Neuronal stem cell (in vitro differentiated cells): ENCODE data around the gene EIF1B.

Source experiments
- DNase-seq: peaks from one replicate; pipeline ENCODE4 v3.0.0-alpha.2; 2013; ENCODE audit warnings: low spot score
- H2AFZ ChIP-seq: one replicate; pipeline ENCODE4 v1.6.1; 2013; ENCODE audit warnings: mild to moderate bottlenecking, low read length, inconsistent platforms
- H2AK5ac ChIP-seq: 2 replicates; pipeline ENCODE4 v1.6.1; 2013; ENCODE audit warnings: low read depth, mild to moderate bottlenecking, inconsistent platforms, low read length, moderate library complexity, mixed read lengths
- H2BK120ac ChIP-seq: 2 replicates; pipeline ENCODE4 v1.6.1; 2013; ENCODE audit warnings: low read depth, mild to moderate bottlenecking, inconsistent platforms, low read length, moderate library complexity, mixed read lengths
- H2BK12ac ChIP-seq: one replicate; pipeline ENCODE4 v1.6.1; 2013; ENCODE audit warnings: low read length, inconsistent platforms
- H2BK15ac ChIP-seq: 2 replicates; pipeline ENCODE4 v1.6.1; 2013; ENCODE audit warnings: mild to moderate bottlenecking, low read length, inconsistent platforms, mixed read lengths
- H2BK5ac ChIP-seq: one replicate; pipeline ENCODE4 v1.6.1; 2013; ENCODE audit warnings: inconsistent platforms, mild to moderate bottlenecking, low read length, moderate library complexity
- H3K14ac ChIP-seq: one replicate; pipeline ENCODE4 v1.6.1; 2013; ENCODE audit warnings: low read length, inconsistent platforms
- H3K18ac ChIP-seq: 2 replicates; pipeline ENCODE4 v1.6.1; 2013; ENCODE audit warnings: low read length, inconsistent platforms
- H3K23ac ChIP-seq: 2 replicates; pipeline ENCODE4 v1.6.1; 2013; ENCODE audit warnings: low read depth, mild to moderate bottlenecking, mixed read lengths, low read length, inconsistent platforms; ENCODE audit not compliant: poor library complexity
- H3K27ac ChIP-seq: replicated peaks from 3 replicates; pipeline ENCODE4 v1.5.1; 2013; ENCODE audit warnings: low read length, inconsistent platforms
- H3K27me3 ChIP-seq, 3 experiments: 2 replicates each; pipeline ENCODE4 v1.6.1; 2013; ENCODE audit warnings: low read length in 3 of 3, mild to moderate bottlenecking in 2 of 3, inconsistent platforms in 1 of 3, low read depth in 1 of 3, mixed read lengths in 1 of 3, moderate library complexity in 1 of 3; ENCODE audit not compliant: control insufficient read depth in 3 of 3, insufficient read depth in 3 of 3
- H3K36me3 ChIP-seq, 2 donors: replicated peaks in 1 of 2; 2 replicates each; pipeline ENCODE4 v1.6.1; 2013; ENCODE audit warnings: low read length in 2 of 2; ENCODE audit not compliant: control insufficient read depth in 2 of 2, insufficient read depth in 2 of 2
- H3K4ac ChIP-seq: 2 replicates; pipeline ENCODE4 v1.6.1; 2013; ENCODE audit warnings: inconsistent platforms, mild to moderate bottlenecking, low read length, moderate library complexity
- H3K4me1 ChIP-seq, 2 donors: 1 replicate in 1 of 2; 2 replicates in 1 of 2; pipeline ENCODE4 v1.6.1; 2013; ENCODE audit warnings: low read length in 2 of 2, low read depth in 1 of 2; ENCODE audit not compliant: control insufficient read depth in 2 of 2, insufficient read depth in 1 of 2
- H3K4me2 ChIP-seq: one replicate; pipeline ENCODE4 v1.6.1; 2013; ENCODE audit warnings: mild to moderate bottlenecking, low read length, inconsistent platforms; ENCODE audit not compliant: insufficient read depth, poor library complexity, severe bottlenecking
- H3K4me3 ChIP-seq, 2 donors: 2 replicates each; pipeline ENCODE4 v1.5.1; 2013; ENCODE audit warnings: low read length in 2 of 2, mild to moderate bottlenecking in 2 of 2, inconsistent platforms in 1 of 2, moderate library complexity in 1 of 2
- H3K79me1 ChIP-seq: one replicate; pipeline ENCODE4 v1.6.1; 2013; ENCODE audit warnings: low read depth, mild to moderate bottlenecking, inconsistent platforms, low read length, moderate library complexity
- H3K9ac ChIP-seq: one replicate; pipeline ENCODE4 v1.6.1; 2013; ENCODE audit warnings: mild to moderate bottlenecking, low read depth, low read length, inconsistent platforms; ENCODE audit not compliant: poor library complexity
- H3K9me3 ChIP-seq, 2 donors: replicated peaks in 1 of 2; 2 replicates each; pipeline versions ENCODE3 to v1.6.1; 2013; ENCODE audit warnings: low read length in 2 of 2, mild to moderate bottlenecking in 2 of 2, inconsistent platforms in 1 of 2, low read depth in 1 of 2, mixed read lengths in 1 of 2, moderate library complexity in 1 of 2; ENCODE audit not compliant: control insufficient read depth in 2 of 2, insufficient read depth in 1 of 2
- H4K8ac ChIP-seq: one replicate; pipeline ENCODE4 v1.6.1; 2013; ENCODE audit warnings: low read depth, mild to moderate bottlenecking, inconsistent platforms, low read length, moderate library complexity
- H4K91ac ChIP-seq: one replicate; pipeline ENCODE4 v1.6.1; 2013; ENCODE audit warnings: low read length, low read depth, mild to moderate bottlenecking, inconsistent platforms; ENCODE audit not compliant: poor library complexity
- WGBS, 2 donors: extraction: QIAGEN DNeasy Blood & Tissue Kit; methylation state at CpG; one replicate each; pipeline ENCODE4 v1.1.7; 2013; ENCODE audit warnings: missing lambda C conversion rate in 2 of 2, mixed read lengths in 1 of 2; ENCODE audit not compliant: insufficient read length in 2 of 2, insufficient replicate concordance in 1 of 2; ENCODE audit errors: extremely low coverage in 2 of 2; 5-methylcytosine and 5-hydroxymethylcytosine counted together

The EIF1B gene

DNA sequence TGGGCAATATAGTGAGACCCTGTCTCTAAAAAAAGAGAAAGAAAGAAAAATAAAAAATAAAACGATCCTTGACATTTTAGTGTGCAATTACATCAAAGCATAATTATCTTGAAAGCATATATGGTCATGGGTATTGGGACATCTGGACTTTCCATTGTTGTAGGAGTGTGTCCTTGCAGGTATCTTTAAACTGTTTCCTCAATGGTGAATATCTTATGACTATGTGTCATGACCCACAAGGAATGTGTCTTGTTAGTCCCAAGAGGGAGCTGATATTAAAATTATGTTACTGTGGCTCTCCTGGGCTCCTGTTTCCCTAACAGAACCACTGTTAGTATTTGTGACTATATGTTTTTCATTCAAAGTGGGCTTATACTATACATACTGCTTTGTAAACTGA, 26.6 kb downstream of the EIF1B start:
- Histone ChIP-seq H3K27ac (no peak overlapping the region), H2AK5ac (no peak overlapping the region), H4K91ac (no peak overlapping the region), H3K4ac (no peak overlapping the region), H3K9me3 (no peaks in the 10 kb centered on the region), H2BK5ac (no peak overlapping the region), H3K23ac (no peak overlapping the region), H2BK120ac (no peak overlapping the region), H2AFZ (no peak overlapping the region), H3K79me1 (no peaks in the 10 kb centered on the region), H3K27me3 (peaks cover 0 to 3% (median 0%) of the 10 kb centered on the region in 3 experiments), H4K8ac (no peak overlapping the region), H2BK15ac (no peak overlapping the region), H2BK12ac (no peak overlapping the region), H3K9ac (no peak overlapping the region), H3K18ac (no peak overlapping the region), H3K14ac (no peak overlapping the region), H3K4me2 (no peak overlapping the region), H3K4me1 (no peaks in the 10 kb centered on the region), H3K4me3 (no peak overlapping the region), H3K36me3 (no peaks in the 10 kb centered on the region)
- DNase-seq = no peak
- no CpG with 5 or more reads among the region's 1 CpG for WGBS, 2 donors

DNA sequence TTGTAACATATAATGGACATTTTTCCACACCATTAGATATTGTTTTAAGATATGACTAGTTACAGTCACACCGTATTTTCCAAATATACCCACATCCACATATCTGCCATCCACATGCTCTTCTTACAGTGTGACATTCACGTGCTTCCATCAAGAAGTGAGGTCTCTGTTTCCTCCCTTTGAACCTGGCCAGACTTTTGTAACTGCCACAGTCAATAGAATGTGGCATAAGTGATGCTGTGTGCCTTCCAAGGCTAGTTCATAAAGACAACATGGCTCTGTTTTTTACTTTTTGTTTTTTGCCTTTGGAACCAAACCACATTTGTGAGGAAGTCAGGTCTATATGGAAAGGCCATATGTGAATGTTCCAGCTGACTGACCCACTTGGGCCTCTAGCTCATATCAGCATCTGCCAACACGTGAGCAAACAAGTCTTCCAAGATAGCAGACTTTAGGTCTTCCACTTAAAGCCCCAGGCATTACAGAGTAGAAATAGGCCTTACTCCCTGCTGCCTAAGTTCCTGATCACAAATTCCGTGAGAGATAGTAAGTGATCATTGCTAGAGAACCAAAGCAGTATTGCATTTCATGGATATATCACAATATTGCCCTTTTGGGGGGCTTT, 27.1 kb downstream of the EIF1B start:
- no peak overlapping the region for H4K91ac ChIP-seq
- no peak overlapping the region for H3K18ac ChIP-seq
- no peak overlapping the region for H2BK12ac ChIP-seq
- no peaks in the 10 kb centered on the region for H3K4me1 ChIP-seq
- no peak overlapping the region for H2AFZ ChIP-seq
- H4K8ac ChIP-seq = no peak overlapping the region
- H2BK120ac ChIP-seq = no peak overlapping the region
- H3K27me3 ChIP-seq = peaks cover 0 to 3% (median 0%) of the 10 kb centered on the region in 3 experiments
- no peak overlapping the region for H3K23ac ChIP-seq
- no peak overlapping the region for H3K4me3 ChIP-seq
- H3K27ac ChIP-seq = no peak overlapping the region
- no peak overlapping the region for H3K4ac ChIP-seq
- WGBS, 2 donors = no CpG with 5 or more reads among the region's 4 CpGs
- H3K14ac ChIP-seq = peak overlapping the region; percentile 49
- H3K9ac ChIP-seq = no peak overlapping the region
- no peaks in the 10 kb centered on the region for H3K9me3 ChIP-seq
- H2BK15ac ChIP-seq = no peak overlapping the region
- no peak for DNase-seq
- H3K36me3 ChIP-seq = no peaks in the 10 kb centered on the region
- no peak overlapping the region for H2BK5ac ChIP-seq
- H2AK5ac ChIP-seq = no peak overlapping the region
- H3K79me1 ChIP-seq = no peaks in the 10 kb centered on the region
- H3K4me2 ChIP-seq = no peak overlapping the region

DNA sequence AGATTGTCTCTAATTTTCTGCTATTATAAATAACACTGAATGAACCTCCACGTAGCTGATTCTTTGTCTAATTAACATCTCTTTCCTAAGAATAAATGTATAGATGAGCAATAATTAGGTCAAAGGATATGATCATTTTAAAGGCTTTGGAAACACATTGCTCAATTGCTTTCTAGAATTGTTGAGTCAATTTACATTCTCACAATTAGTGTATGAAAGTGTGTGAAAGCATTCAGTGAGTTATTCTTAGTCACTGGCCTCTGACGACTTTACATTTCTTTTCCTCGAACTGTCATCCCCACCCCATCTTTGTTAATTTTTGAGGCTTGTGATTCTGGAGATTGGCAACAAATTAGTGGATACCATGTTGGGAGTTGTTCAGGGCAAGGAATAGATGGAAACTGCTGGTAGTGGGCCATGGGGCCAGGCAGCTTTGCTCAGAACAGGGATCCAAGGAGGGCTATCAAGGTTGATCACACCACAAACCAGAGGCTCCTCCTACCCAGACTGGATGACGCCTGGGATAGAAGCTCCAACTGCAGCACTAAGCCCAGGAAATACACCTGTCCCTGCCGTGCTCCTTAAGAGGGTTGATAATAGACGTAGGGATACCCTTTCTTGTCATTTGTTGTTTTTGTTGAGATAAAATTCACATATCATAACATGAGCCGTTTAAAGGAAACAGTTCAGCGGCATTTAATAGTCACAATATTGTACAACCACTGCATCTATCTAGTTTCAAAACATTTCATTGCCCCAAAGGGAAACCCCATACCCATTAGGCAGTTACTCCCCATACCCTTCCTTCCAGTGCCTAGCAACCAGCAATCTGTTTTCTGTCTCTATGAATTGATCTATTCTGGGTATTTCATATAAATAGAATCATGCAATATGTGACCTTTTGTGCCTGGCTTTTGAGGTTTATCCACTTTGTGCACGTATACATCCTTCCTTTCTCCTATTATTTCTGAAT, 27.9 kb downstream of the EIF1B start:
- H2BK5ac ChIP-seq = no peak overlapping the region
- WGBS, 2 donors = no CpG with 5 or more reads among the region's 9 CpGs
- no peak overlapping the region for H4K91ac ChIP-seq
- no peak overlapping the region for H2BK120ac ChIP-seq
- H3K18ac ChIP-seq = no peak overlapping the region
- no peak overlapping the region for H2AFZ ChIP-seq
- H3K9ac ChIP-seq = no peak overlapping the region
- no peak overlapping the region for H3K23ac ChIP-seq
- H4K8ac ChIP-seq = no peak overlapping the region
- no peak overlapping the region for H3K4ac ChIP-seq
- no peaks in the 10 kb centered on the region for H3K79me1 ChIP-seq
- no peak overlapping the region for H2BK12ac ChIP-seq
- H3K27me3 ChIP-seq = peaks cover 0 to 3% (median 0%) of the 10 kb centered on the region in 3 experiments
- no peak overlapping the region for H2BK15ac ChIP-seq
- no peak overlapping the region for H2AK5ac ChIP-seq
- H3K9me3 ChIP-seq = no peaks in the 10 kb centered on the region
- H3K4me2 ChIP-seq = no peak overlapping the region
- DNase-seq = no peak
- no peaks in the 10 kb centered on the region for H3K36me3 ChIP-seq
- H3K4me3 ChIP-seq = no peak overlapping the region
- H3K14ac ChIP-seq = no peak overlapping the region
- no peak overlapping the region for H3K27ac ChIP-seq
- no peaks in the 10 kb centered on the region for H3K4me1 ChIP-seq

DNA sequence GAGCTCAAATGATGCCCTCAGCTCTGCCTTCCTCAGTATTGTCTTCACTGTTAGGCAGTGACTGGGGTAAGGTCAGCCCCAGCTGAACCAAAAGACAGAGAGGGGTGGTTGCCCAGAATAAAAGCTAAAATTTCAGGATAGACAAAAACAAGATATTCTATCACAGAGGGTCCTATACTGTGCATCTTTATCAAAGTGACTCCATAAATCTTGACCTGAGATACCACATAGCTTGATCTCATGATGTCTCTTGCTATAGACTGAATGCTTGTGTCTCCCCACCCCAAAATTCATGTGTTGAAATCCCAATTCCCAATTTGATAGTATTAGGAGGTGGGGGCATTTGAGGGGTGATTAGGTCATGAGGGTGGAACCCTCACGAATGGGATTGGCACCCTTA, 30.4 kb downstream of the EIF1B start:
- no peaks in the 10 kb centered on the region for H3K27me3 ChIP-seq
- no peaks in the 10 kb centered on the region for H3K36me3 ChIP-seq
- H3K4ac ChIP-seq = no peak overlapping the region
- no peak for DNase-seq
- no peak overlapping the region for H3K4me2 ChIP-seq
- no peaks in the 10 kb centered on the region for H3K9me3 ChIP-seq
- H3K4me3 ChIP-seq = no peak overlapping the region
- H2BK12ac ChIP-seq = no peak overlapping the region
- no peak overlapping the region for H3K9ac ChIP-seq
- no peak overlapping the region for H3K14ac ChIP-seq
- H2BK5ac ChIP-seq = no peak overlapping the region
- no peak overlapping the region for H4K91ac ChIP-seq
- H2AK5ac ChIP-seq = no peak overlapping the region
- H2BK15ac ChIP-seq = no peak overlapping the region
- no peak overlapping the region for H2BK120ac ChIP-seq
- no peak overlapping the region for H3K23ac ChIP-seq
- no peak overlapping the region for H3K18ac ChIP-seq
- WGBS, 2 donors = no CpG with 5 or more reads among the region's 1 CpG
- H3K4me1 ChIP-seq = no peaks in the 10 kb centered on the region
- no peak overlapping the region for H4K8ac ChIP-seq
- H3K79me1 ChIP-seq = no peaks in the 10 kb centered on the region
- no peak overlapping the region for H3K27ac ChIP-seq
- no peak overlapping the region for H2AFZ ChIP-seq
